GM23338 (cell line): Measurements from ENCODE around the gene ITPRID1. TPM values are rescaled to one million over a fixed set of nuclear protein-coding genes. Genes with fewer than 3 reads are reported as not detected.

Experiments
- ATAC-seq: fragments of 200-7000 bp; cut with Tn5 transposase; 3 replicates; pipeline ENCODE4 v1.9.1; 2020
- DNase-seq: peaks from one replicate; pipeline ENCODE4 v3.0.0-alpha.2; 2015; ENCODE audit warnings: low spot score
- H2AFZ ChIP-seq: fragments of 200-600 bp; sonication (generic); 2 replicates; pipeline ENCODE4 v1.8.0; 2016; ENCODE audit warnings: antibody characterized with exemption, mild to moderate bottlenecking, moderate library complexity
- H3F3A ChIP-seq: fragments of 200-600 bp; sonication (generic); replicated peaks from 2 replicates; pipeline ENCODE4 v1.8.0; 2017; ENCODE audit warnings: antibody characterized with exemption, mixed run types, low read depth
- H3K27ac ChIP-seq: fragments of 200-600 bp; sonication (generic); 2 replicates; pipeline ENCODE4 v1.6.1; 2016; ENCODE audit warnings: low read depth
- H3K27me3 ChIP-seq: fragments of 200-600 bp; sonication (generic); 2 replicates; pipeline ENCODE4 v1.8.0; 2016; ENCODE audit warnings: mild to moderate bottlenecking, mixed run types, moderate library complexity; ENCODE audit not compliant: insufficient read depth
- H3K36me3 ChIP-seq: fragments of 200-600 bp; sonication (generic); 2 replicates; pipeline ENCODE4 v1.8.0; 2016; ENCODE audit warnings: mild to moderate bottlenecking; ENCODE audit not compliant: insufficient read depth
- H3K4me1 ChIP-seq: fragments of 200-600 bp; sonication (generic); 2 replicates; pipeline ENCODE4 v1.8.0; 2016; ENCODE audit warnings: mild to moderate bottlenecking, moderate library complexity; ENCODE audit not compliant: insufficient read depth
- H3K4me2 ChIP-seq: fragments of 200-600 bp; sonication (generic); 2 replicates; pipeline ENCODE4 v1.7.1; 2017; ENCODE audit warnings: mixed run types
- H3K4me3 ChIP-seq: fragments of 200-600 bp; sonication (generic); 2 replicates; pipeline ENCODE4 v1.6.1; 2016; ENCODE audit warnings: mixed run types
- H3K79me2 ChIP-seq: fragments of 200-600 bp; sonication (generic); replicated peaks from 2 replicates; pipeline ENCODE4 v1.8.0; 2017; ENCODE audit warnings: mild to moderate bottlenecking; ENCODE audit not compliant: insufficient read depth
- H3K9me2 ChIP-seq: fragments of 200-600 bp; sonication (generic); 2 replicates; pipeline ENCODE4 v1.8.0; 2017; ENCODE audit not compliant: insufficient read depth
- H4K20me1 ChIP-seq: fragments of 200-600 bp; sonication (generic); replicated peaks from 2 replicates; pipeline ENCODE4 v1.8.0; 2017; ENCODE audit warnings: mild to moderate bottlenecking; ENCODE audit not compliant: insufficient read depth
- H3K27ac Mint-ChIP-seq: 2 replicates; pipeline ENCODE4 v1.8.0; 2020; ENCODE audit warnings: inconsistent platforms, mild to moderate bottlenecking, moderate library complexity, mixed read lengths
- H3K27me3 Mint-ChIP-seq: 3 replicates; pipeline ENCODE4 v1.8.0; 2022; ENCODE audit warnings: low read depth, mild to moderate bottlenecking, moderate library complexity, mixed read lengths, inconsistent platforms; ENCODE audit not compliant: insufficient read depth, poor library complexity
- H3K36me3 Mint-ChIP-seq: 3 replicates; pipeline ENCODE4 v1.8.0; 2021; ENCODE audit warnings: low read depth, mild to moderate bottlenecking, inconsistent platforms, moderate library complexity, mixed read lengths
- H3K4me1 Mint-ChIP-seq: 3 replicates; pipeline ENCODE4 v1.8.0; 2020; ENCODE audit warnings: mild to moderate bottlenecking, inconsistent platforms, mixed read lengths
- H3K4me3 Mint-ChIP-seq: 3 replicates; pipeline ENCODE4 v1.8.0; 2021; ENCODE audit warnings: moderate library complexity, mild to moderate bottlenecking, inconsistent platforms, mixed read lengths
- H3K9me3 Mint-ChIP-seq: 3 replicates; pipeline ENCODE4 v1.8.0; 2020; ENCODE audit warnings: moderate library complexity, mild to moderate bottlenecking, inconsistent platforms, mixed read lengths
- CREB1 ChIP-seq: fragments of 250-450 bp; sonication (Bioruptor Pico); IDR thresholded peaks from 2 replicates; pipeline ENCODE4 v1.5.0; 2020; ENCODE audit warnings: low read depth, mild to moderate bottlenecking, moderate library complexity
- ETS1 ChIP-seq: IDR thresholded peaks from 2 replicates; pipeline ENCODE4 v1.6.1; 2016; ENCODE audit warnings: antibody characterized with exemption
- EZH2phosphoT487 ChIP-seq: fragments of 200-600 bp; sonication (generic); IDR thresholded peaks from one replicate; pipeline ENCODE4 v1.8.1; 2018; ENCODE audit warnings: antibody characterized with exemption; ENCODE audit not compliant: unreplicated experiment
- REST ChIP-seq: IDR thresholded peaks from one replicate; pipeline ENCODE4 v1.6.1; 2018; ENCODE audit warnings: antibody characterized with exemption; ENCODE audit not compliant: unreplicated experiment
- ZNF331 ChIP-seq: fragments of 250-450 bp; sonication (Bioruptor Pico); IDR thresholded peaks from 2 replicates; pipeline ENCODE4 v1.5.0; 2020; ENCODE audit warnings: low read depth, mild to moderate bottlenecking, moderate library complexity
- ZNF462 ChIP-seq: fragments of 250-450 bp; sonication (Bioruptor Pico); IDR thresholded peaks from 2 replicates; pipeline ENCODE4 v1.5.0; 2020; ENCODE audit warnings: mild to moderate bottlenecking, moderate library complexity
- polyA plus RNA-seq: library from polyadenylated mRNA; unstranded; fragments of >200 nt; fragmentation: Nextera tagmentation; extraction: Ambion mirVana; gene quantifications from 2 replicates; pipeline ENCODE4 v1.2.1, GENCODE V29; 2016
- total RNA-seq: library from RNA; depleted of rRNA; stranded (reverse); fragments of >200 nt; shearing (Covaris generic); gene quantifications from 2 replicates; pipeline ENCODE4 v1.2.3, GENCODE V29; 2014

Gene ITPRID1
- total and polyA plus RNA-seq, 2 experiments from 2014 or later, result 0.05 to 0.45 TPM

- TF ChIP-seq ZNF462 (CRISPR knock-in tag), result no peak
- TF ChIP-seq ETS1, result no peak
- TF ChIP-seq CREB1 (CRISPR knock-in tag), result no peak
- no peak for TF ChIP-seq ZNF331 (CRISPR knock-in tag)
- TF ChIP-seq EZH2phosphoT487, result no peak
These were observed 1.7 kb upstream of the ITPRID1 start (continued) for GRCh38 chr7:31512166-31512565.

GRCh38 chr7:31516680-31517502 is 3.0 kb downstream of the ITPRID1 start:
- H3K4me2 ChIP-seq, result no peak overlapping the region
- no peak overlapping the region for H3K27ac ChIP-seq
- TF ChIP-seq REST (no peak), ZNF331 (CRISPR knock-in tag) (no peak)

More at GRCh38 chr7:31516680-31517502, 3.0 kb downstream of the ITPRID1 start:
- Mint-ChIP-seq H3K4me3 (no peak overlapping the region), H3K27me3 (peaks cover 2% of the 10 kb centered on the region), H3K36me3 (peaks cover 7% of the 10 kb centered on the region; the same call in 1 of the 3 replicates), H3K27ac (no peak overlapping the region), H3K9me3 (peaks cover 18% of the 10 kb centered on the region; the same call in 2 of the 3 replicates), H3K4me1 (no peaks in the 10 kb centered on the region)
- Histone ChIP-seq H3K36me3 (no peaks in the 10 kb centered on the region), H3F3A (no peaks in the 10 kb centered on the region), H3K9me2 (peaks cover 10% of the 10 kb centered on the region; the same call in 1 of the 2 replicates), H4K20me1 (no peaks in the 10 kb centered on the region), H3K4me3 (no peak overlapping the region), H3K79me2 (no peaks in the 10 kb centered on the region), H3K27me3 (no peaks in the 10 kb centered on the region), H3K4me1 (no peaks in the 10 kb centered on the region), H2AFZ (no peak overlapping the region)
- ATAC-seq, result no peak
- no peak for DNase-seq
